Esophagus squamous epithelium (tissue), 4 donors: Measurements from ENCODE around the gene TPSB2.

Experiments used
- CTCF ChIP-seq, 6 experiments: fragments of 450-650 bp in 4 of 6; fragments of 200-600 bp in 2 of 6; sonication (generic) in 2 of 6; IDR thresholded peaks; one replicate each; pipeline ENCODE4 v1.5.1; 2016 to 2019; ENCODE audit warnings: antibody characterized with exemption in 6 of 6, mild to moderate bottlenecking in 4 of 6, moderate library complexity in 4 of 6
- POLR2A ChIP-seq, 4 donors: fragments of 450-650 bp; IDR thresholded peaks; one replicate each; pipeline ENCODE4 v1.6.1; 2017; ENCODE audit warnings: antibody characterized with exemption in 4 of 4, mild to moderate bottlenecking in 4 of 4, moderate library complexity in 3 of 4

DNA sequence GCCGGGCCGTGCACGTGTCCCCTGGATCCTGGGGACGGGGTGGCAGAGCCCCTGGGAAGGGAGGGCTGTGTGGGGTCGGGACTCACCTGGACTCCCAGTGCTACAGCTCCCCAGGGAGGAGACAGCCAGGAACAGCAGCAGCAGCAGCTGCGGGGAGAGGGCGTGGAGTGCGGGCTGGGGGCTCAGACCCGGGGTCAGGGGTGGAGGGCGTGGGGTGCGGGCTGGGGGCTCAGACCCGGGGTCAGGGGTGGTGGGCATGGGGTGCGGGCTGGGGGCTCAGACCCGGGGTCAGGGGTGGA is 46.5 kb upstream of the TPSB2 start:
- TF ChIP-seq CTCF (IDR thresholded peaks at IDR 0.05): no peak
- no peak for TF ChIP-seq POLR2A (IDR thresholded peaks at IDR 0.05)
